Neural crest cell (in vitro differentiated cells): ENCODE data around the gene PPM1N. TPM values are rescaled to one million over a fixed set of nuclear protein-coding genes. Genes with fewer than 3 reads are reported as not detected.
A peak's percentile ranks its signal among the peaks of the same experiment; 100 is the strongest.

Experiments used
- DNase-seq: peaks from one replicate; pipeline ENCODE4 v3.0.0; 2021; ENCODE audit warnings: low read depth, mixed read lengths, low spot score
- H3K27ac Mint-ChIP-seq: one replicate; pipeline ENCODE4 v1.8.0; 2021; ENCODE audit warnings: mild to moderate bottlenecking, mixed read lengths; ENCODE audit not compliant: unreplicated experiment
- H3K27me3 Mint-ChIP-seq: 2 replicates; pipeline ENCODE4 v1.8.0; 2021; ENCODE audit warnings: low read depth, mild to moderate bottlenecking, mixed read lengths
- H3K36me3 Mint-ChIP-seq: 2 replicates; pipeline ENCODE4 v1.8.0; 2021; ENCODE audit warnings: low read depth, mild to moderate bottlenecking, mixed read lengths
- H3K4me1 Mint-ChIP-seq: 2 replicates; pipeline ENCODE4 v1.8.0; 2021; ENCODE audit warnings: mixed read lengths
- H3K4me3 Mint-ChIP-seq: one replicate; pipeline ENCODE4 v1.8.0; 2021; ENCODE audit warnings: mild to moderate bottlenecking, mixed read lengths
- H3K9me3 Mint-ChIP-seq: 2 replicates; pipeline ENCODE4 v1.8.0; 2021; ENCODE audit warnings: mixed read lengths
- CTCF ChIP-seq: fragments of 200-600 bp; sonication (generic); conservative IDR thresholded peaks from 2 replicates; pipeline ENCODE4 v1.5.0; 2021; ENCODE audit warnings: antibody characterized with exemption, mild to moderate bottlenecking
- total RNA-seq: library from RNA; stranded (reverse); gene quantifications from 2 replicates; pipeline ENCODE4 v1.2.1, GENCODE V29; 2021

PPM1N gene
- total RNA-seq, 1 donor from 2014 or later: not detected

GRCh38 chr19:45468159-45468651, 30.0 kb upstream of the PPM1N start:
- peaks cover 42% of the 10 kb centered on the region for H3K27me3 Mint-ChIP-seq
- H3K27ac Mint-ChIP-seq: peak overlapping the region; percentile 97

DNA sequence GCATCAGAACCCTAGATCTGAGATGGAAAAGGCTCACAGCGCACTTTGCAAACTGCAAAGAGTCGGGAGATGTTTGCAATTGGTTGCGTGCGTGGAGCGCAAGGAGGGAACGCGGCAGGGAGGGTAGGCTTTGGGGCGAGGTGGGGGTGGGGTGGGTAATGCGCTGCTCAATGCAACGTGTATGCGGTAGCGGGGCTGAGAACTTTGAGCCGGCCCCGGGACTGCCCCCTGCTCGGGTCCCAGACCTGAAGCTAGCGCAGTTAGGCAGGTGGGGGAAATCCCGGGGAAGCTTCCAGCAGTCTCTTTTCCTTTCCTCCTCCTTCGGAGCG, 29.5 kb upstream of the PPM1N start:
- Mint-ChIP-seq H3K4me3 (peak overlapping the region; percentile 89), H3K36me3 (no peaks in the 10 kb centered on the region), H3K27me3 (peaks cover 46% of the 10 kb centered on the region), H3K27ac (peak overlapping the region; percentile 97), H3K4me1 (peaks cover 27% of the 10 kb centered on the region), H3K9me3 (no peaks in the 10 kb centered on the region)
- no peak for TF ChIP-seq CTCF
- no peak for DNase-seq

More at GRCh38 chr19:45468159-45468651, 30.0 kb upstream of the PPM1N start:
- no peaks in the 10 kb centered on the region for H3K36me3 Mint-ChIP-seq
- no peak for TF ChIP-seq CTCF
- peak overlapping the region; percentile 89 for H3K4me3 Mint-ChIP-seq
- DNase-seq: peak; percentile 19
- H3K4me1 Mint-ChIP-seq: peaks cover 27% of the 10 kb centered on the region
- no peaks in the 10 kb centered on the region for H3K9me3 Mint-ChIP-seq

DNA sequence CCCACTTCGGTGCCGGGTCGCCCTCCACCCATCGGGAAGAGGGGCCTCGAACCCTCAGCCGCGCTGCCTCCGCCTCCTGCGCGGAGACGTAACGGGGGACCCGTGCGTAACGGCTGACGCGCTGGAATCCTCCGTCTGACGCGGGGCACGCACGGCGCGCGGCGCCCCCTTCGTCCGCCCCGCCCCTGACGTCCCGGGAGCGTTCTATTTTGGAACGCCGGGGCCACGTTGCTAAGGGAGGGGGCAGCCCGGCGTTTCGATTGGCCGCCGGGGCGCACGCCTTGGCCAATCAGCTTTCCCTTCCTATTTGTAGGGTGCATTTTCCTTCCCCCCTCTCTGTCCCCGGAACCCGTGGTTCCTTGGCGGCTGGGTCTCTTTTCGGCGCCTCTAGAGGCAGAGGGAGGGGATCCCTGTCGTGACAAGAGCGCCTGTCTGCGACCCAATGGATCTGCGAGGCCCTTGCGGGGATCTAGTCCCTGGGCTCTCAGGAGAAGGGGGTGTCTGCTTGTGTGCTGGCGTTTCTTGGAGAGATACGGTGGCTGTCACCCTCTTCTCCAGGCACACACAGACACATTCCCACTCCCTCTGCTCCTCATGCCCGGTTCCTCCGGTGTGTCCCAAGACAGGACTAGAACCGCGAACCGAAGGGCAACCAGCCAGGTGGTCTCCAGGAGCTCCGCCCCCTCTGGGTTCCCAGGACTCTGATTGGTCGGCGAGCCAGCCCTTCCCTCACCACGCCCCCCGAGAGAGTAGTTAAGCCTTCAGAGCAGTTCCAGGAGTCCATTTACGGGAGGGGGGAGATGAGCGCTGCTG, 28.9 kb upstream of the PPM1N start:
- Mint-ChIP-seq H3K4me1 (peaks cover 27% of the 10 kb centered on the region), H3K9me3 (no peaks in the 10 kb centered on the region), H3K27ac (peak overlapping the region; percentile 98), H3K36me3 (no peaks in the 10 kb centered on the region), H3K27me3 (peaks cover 51% of the 10 kb centered on the region), H3K4me3 (peak overlapping the region; percentile 89)
- DNase-seq: peak; percentile 85
- TF ChIP-seq CTCF: no peak

DNA sequence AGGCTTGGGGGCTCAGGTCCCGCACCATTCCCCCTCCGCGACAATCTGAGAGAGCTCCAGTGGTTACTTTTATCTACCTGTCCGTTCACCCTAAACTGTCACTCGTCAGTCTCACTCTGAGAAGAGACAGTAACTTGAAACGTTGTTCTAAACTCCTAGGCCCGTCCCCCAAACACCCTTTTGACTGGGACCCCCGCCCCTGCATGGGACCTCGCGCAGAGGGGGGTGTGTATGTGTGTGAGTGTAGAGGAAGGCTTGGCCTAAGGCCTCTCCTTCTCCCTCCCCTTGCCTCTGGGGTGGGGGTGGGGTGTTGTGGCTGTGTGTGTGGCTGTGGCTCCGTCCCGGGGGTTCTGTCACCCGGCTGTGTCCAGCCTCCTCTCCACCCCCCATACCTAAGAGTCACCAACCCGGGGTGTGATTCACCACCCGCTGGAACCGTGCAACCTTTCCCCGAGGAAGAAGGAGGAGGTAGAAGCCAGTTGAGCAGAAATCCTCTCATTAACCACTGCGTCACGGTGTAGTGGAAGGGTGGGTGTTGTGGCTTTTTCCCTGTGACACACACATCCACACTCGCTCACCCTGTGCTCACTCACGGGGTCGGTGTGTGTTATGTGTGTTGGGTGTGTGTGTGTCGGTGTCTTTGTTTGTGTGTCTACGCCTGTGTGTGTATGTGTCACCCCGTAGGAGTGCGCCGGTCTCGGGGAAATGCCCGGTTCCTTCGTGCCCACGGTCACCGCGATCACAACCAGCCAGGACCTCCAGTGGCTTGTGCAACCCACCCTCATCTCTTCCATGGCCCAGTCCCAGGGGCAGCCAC, 28.1 kb upstream of the PPM1N start:
- peaks cover 53% of the 10 kb centered on the region for H3K27me3 Mint-ChIP-seq
- no peak for DNase-seq
- H3K4me3 Mint-ChIP-seq: peak overlapping the region; percentile 89
- H3K9me3 Mint-ChIP-seq: no peaks in the 10 kb centered on the region
- peak overlapping the region; percentile 98 for H3K27ac Mint-ChIP-seq
- peaks cover 27% of the 10 kb centered on the region for H3K4me1 Mint-ChIP-seq
- TF ChIP-seq CTCF: no peak
- H3K36me3 Mint-ChIP-seq: no peaks in the 10 kb centered on the region

DNA sequence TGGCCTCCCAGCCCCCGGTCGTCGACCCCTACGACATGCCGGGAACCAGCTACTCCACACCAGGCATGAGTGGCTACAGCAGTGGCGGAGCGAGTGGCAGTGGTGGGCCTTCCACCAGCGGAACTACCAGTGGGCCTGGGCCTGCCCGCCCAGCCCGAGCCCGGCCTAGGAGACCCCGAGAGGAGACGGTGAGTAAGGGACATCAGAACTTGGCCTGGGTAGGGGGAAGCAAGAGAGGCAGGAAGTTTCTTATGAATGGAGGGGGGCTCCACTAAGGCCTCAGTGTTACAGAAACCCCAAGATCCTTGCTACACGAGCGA, 27.5 kb upstream of the PPM1N start:
- peaks cover 59% of the 10 kb centered on the region for H3K27me3 Mint-ChIP-seq
- TF ChIP-seq CTCF: no peak
- H3K9me3 Mint-ChIP-seq: no peaks in the 10 kb centered on the region
- H3K36me3 Mint-ChIP-seq: no peaks in the 10 kb centered on the region
- peak overlapping the region; percentile 27 for H3K27ac Mint-ChIP-seq
- DNase-seq: no peak
- peak overlapping the region; percentile 19 for H3K4me3 Mint-ChIP-seq
- H3K4me1 Mint-ChIP-seq: peaks cover 27% of the 10 kb centered on the region
